Natural killer cell (primary cell): ENCODE results near the gene LRRC1. TPM values are rescaled to one million over a fixed set of nuclear protein-coding genes. Genes with fewer than 3 reads are reported as not detected.

Experiments used
- ATAC-seq, 3 donors: fragments of 150-1000 bp in 2 of 3; fragments of 200-7000 bp in 1 of 3; cut with Tn5 transposase; 1 replicate in 1 of 3; 2 replicates in 2 of 3; pipeline ENCODE4 v1.10.0; 2021; ENCODE audit warnings: mild to moderate bottlenecking in 2 of 3, moderate library complexity in 2 of 3
- DNase-seq, 2 donors: peaks; one replicate each; pipeline versions ENCODE4 v3.0.0 to v3.0.0-alpha.2; 2013 to 2021; ENCODE audit warnings: mixed read lengths in 1 of 2
- H3K27ac ChIP-seq: one replicate; pipeline ENCODE4 v1.5.1; 2013; ENCODE audit warnings: mild to moderate bottlenecking, low read length
- H3K27me3 ChIP-seq: one replicate; pipeline ENCODE4 v1.6.1; 2013; ENCODE audit warnings: low read length; ENCODE audit not compliant: control insufficient read depth, insufficient read depth
- H3K36me3 ChIP-seq: one replicate; pipeline ENCODE4 v1.6.1; 2013; ENCODE audit warnings: low read length; ENCODE audit not compliant: control insufficient read depth, insufficient read depth
- H3K4me1 ChIP-seq: one replicate; pipeline ENCODE4 v1.6.1; 2013; ENCODE audit warnings: low read length; ENCODE audit not compliant: control insufficient read depth, insufficient read depth
- H3K4me3 ChIP-seq: one replicate; pipeline ENCODE4 v1.5.1; 2013; ENCODE audit warnings: low read length
- H3K9me3 ChIP-seq: one replicate; pipeline ENCODE4 v1.6.1; 2013; ENCODE audit warnings: low read length; ENCODE audit not compliant: control insufficient read depth, insufficient read depth
- H3K27ac Mint-ChIP-seq, 2 donors: one replicate each; pipeline ENCODE4 v1.8.0; 2022; ENCODE audit warnings: mild to moderate bottlenecking in 2 of 2, mixed read lengths in 2 of 2, moderate library complexity in 1 of 2
- H3K27me3 Mint-ChIP-seq, 2 donors: one replicate each; pipeline ENCODE4 v1.8.0; 2022; ENCODE audit warnings: low read depth in 2 of 2, mixed read lengths in 2 of 2
- H3K36me3 Mint-ChIP-seq: one replicate; pipeline ENCODE4 v1.8.0; 2022; ENCODE audit warnings: mixed read lengths
- H3K4me1 Mint-ChIP-seq, 2 donors: one replicate each; pipeline ENCODE4 v1.8.0; 2022; ENCODE audit warnings: mixed read lengths in 2 of 2
- H3K4me3 Mint-ChIP-seq: one replicate; pipeline ENCODE4 v1.8.0; 2022; ENCODE audit warnings: mild to moderate bottlenecking, moderate library complexity, mixed read lengths
- H3K9me3 Mint-ChIP-seq, 2 donors: one replicate each; pipeline ENCODE4 v1.8.0; 2022; ENCODE audit warnings: mixed read lengths in 2 of 2
- WGBS: methylation state at CpG from one replicate; pipeline ENCODE4 v1.1.7; 2013; ENCODE audit warnings: missing lambda C conversion rate; ENCODE audit not compliant: insufficient coverage; 5-methylcytosine and 5-hydroxymethylcytosine counted together
- intact Hi-C: fragments of 100-400 bp; cut with micrococcal nuclease; formaldehyde crosslinking; loops from one replicate; pipeline ENCODE4 v1.14.2; 2022
- total RNA-seq, 4 donors: library from RNA; stranded (reverse); fragments of 120-200 nt in 1 of 4; gene quantifications; one replicate each; pipeline versions ENCODE4 v1.2.3 to v1.2.4, GENCODE V29; 2013 to 2022
- TF ChIP-seq, protein P1 (sequence below): fragments of 200-600 bp; IDR thresholded peaks from one replicate; pipeline ENCODE4 v1.8.0; 2022; ENCODE audit warnings: antibody characterized with exemption

Gene LRRC1
- total RNA-seq, 3 donors from 2014 or later (not counting 1 experiment from before 2014, with no cell fraction given) = 2.0 to 5.6 (median 3.7) TPM

- ATAC-seq = no peak
- H3K27me3 Mint-ChIP-seq = no peaks in the 10 kb centered on the region
- TF ChIP-seq, protein P1, sequence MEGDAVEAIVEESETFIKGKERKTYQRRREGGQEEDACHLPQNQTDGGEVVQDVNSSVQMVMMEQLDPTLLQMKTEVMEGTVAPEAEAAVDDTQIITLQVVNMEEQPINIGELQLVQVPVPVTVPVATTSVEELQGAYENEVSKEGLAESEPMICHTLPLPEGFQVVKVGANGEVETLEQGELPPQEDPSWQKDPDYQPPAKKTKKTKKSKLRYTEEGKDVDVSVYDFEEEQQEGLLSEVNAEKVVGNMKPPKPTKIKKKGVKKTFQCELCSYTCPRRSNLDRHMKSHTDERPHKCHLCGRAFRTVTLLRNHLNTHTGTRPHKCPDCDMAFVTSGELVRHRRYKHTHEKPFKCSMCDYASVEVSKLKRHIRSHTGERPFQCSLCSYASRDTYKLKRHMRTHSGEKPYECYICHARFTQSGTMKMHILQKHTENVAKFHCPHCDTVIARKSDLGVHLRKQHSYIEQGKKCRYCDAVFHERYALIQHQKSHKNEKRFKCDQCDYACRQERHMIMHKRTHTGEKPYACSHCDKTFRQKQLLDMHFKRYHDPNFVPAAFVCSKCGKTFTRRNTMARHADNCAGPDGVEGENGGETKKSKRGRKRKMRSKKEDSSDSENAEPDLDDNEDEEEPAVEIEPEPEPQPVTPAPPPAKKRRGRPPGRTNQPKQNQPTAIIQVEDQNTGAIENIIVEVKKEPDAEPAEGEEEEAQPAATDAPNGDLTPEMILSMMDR = no peak
- no peaks in the 10 kb centered on the region for H3K27me3 ChIP-seq
- peaks cover 9% of the 10 kb centered on the region for H3K36me3 Mint-ChIP-seq
- H3K4me3 ChIP-seq = no peak overlapping the region
- H3K4me1 Mint-ChIP-seq = no peaks in the 10 kb centered on the region
- H3K27ac ChIP-seq = no peak overlapping the region
- DNase-seq = no peak
- H3K36me3 ChIP-seq = peaks cover 5% of the 10 kb centered on the region
- no peaks in the 10 kb centered on the region for H3K9me3 Mint-ChIP-seq
- no peaks in the 10 kb centered on the region for H3K9me3 ChIP-seq
- no peaks in the 10 kb centered on the region for H3K4me1 ChIP-seq
- WGBS = 80% methylated on average over 1 of the region's 3 CpGs
- H3K4me3 Mint-ChIP-seq = no peak overlapping the region
- intact Hi-C loops = no loop called here
- no peak overlapping the region for H3K27ac Mint-ChIP-seq
These were observed 129.5 kb downstream of the LRRC1 start for GRCh38 chr6:53924277-53924676.

GRCh38 chr6:53924821-53925422 is 130.1 kb downstream of the LRRC1 start:
- ATAC-seq (no peak), DNase-seq (no peak)
- no peak overlapping the region for H3K4me3 Mint-ChIP-seq
- 82% methylated on average over 4 of the region's 7 CpGs for WGBS
- no peak overlapping the region for H3K4me3 ChIP-seq
- TF ChIP-seq, protein P1 = no peak
- H3K27ac Mint-ChIP-seq = no peak overlapping the region
- intact Hi-C loops = no loop called here
- no peaks in the 10 kb centered on the region for H3K4me1 ChIP-seq
- no peaks in the 10 kb centered on the region for H3K9me3 Mint-ChIP-seq
- no peaks in the 10 kb centered on the region for H3K9me3 ChIP-seq
- H3K27me3 ChIP-seq = no peaks in the 10 kb centered on the region
- H3K27me3 Mint-ChIP-seq = no peaks in the 10 kb centered on the region
- peaks cover 5% of the 10 kb centered on the region for H3K36me3 ChIP-seq
- no peaks in the 10 kb centered on the region for H3K4me1 Mint-ChIP-seq
- no peak overlapping the region for H3K27ac ChIP-seq
- H3K36me3 Mint-ChIP-seq = peaks cover 9% of the 10 kb centered on the region

DNA sequence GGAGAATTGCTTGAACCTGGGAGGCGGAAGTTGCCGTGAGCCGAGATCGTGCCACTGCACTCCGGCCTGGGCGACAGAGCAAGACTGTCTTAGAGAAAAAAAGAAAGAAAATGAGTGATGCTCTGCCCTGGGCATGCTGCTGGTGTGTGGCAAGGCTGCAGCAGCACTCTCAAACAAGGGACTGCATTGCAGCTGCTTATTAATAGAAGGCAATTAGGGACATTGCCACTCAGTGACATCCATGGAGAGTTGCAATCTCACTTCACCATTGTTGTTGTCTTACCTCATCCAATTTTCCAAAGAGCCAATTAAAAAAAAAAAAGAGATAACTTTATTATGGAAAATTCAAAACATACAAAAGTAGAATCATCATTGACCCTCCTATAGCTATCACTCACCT is 131.1 kb downstream of the LRRC1 start:
- no peak overlapping the region for H3K27ac ChIP-seq
- TF ChIP-seq, protein P1 = no peak
- no peak overlapping the region for H3K4me3 ChIP-seq
- no peaks in the 10 kb centered on the region for H3K9me3 Mint-ChIP-seq
- DNase-seq = no peak
- 97% methylated on average over 6 of the region's 6 CpGs for WGBS
- no peaks in the 10 kb centered on the region for H3K27me3 ChIP-seq
- H3K4me1 Mint-ChIP-seq = no peaks in the 10 kb centered on the region
- no peaks in the 10 kb centered on the region for H3K9me3 ChIP-seq
- no peak for ATAC-seq
- H3K27ac Mint-ChIP-seq = no peak overlapping the region
- H3K27me3 Mint-ChIP-seq = no peaks in the 10 kb centered on the region
- H3K36me3 Mint-ChIP-seq = peaks cover 9% of the 10 kb centered on the region
- H3K4me1 ChIP-seq = no peaks in the 10 kb centered on the region
- intact Hi-C loops = no loop called here
- H3K36me3 ChIP-seq = peaks cover 5% of the 10 kb centered on the region
- H3K4me3 Mint-ChIP-seq = no peak overlapping the region

GRCh38 chr6:53926505-53926904 is 131.7 kb downstream of the LRRC1 start:
- no peaks in the 10 kb centered on the region for H3K9me3 Mint-ChIP-seq
- no peak for ATAC-seq
- no peaks in the 10 kb centered on the region for H3K4me1 Mint-ChIP-seq
- H3K4me3 Mint-ChIP-seq = no peak overlapping the region
- no peak overlapping the region for H3K27ac Mint-ChIP-seq
- TF ChIP-seq, protein P1 = no peak
- Histone ChIP-seq H3K27me3 (no peaks in the 10 kb centered on the region), H3K4me1 (no peaks in the 10 kb centered on the region), H3K36me3 (peaks cover 5% of the 10 kb centered on the region), H3K9me3 (no peaks in the 10 kb centered on the region), H3K4me3 (no peak overlapping the region), H3K27ac (no peak overlapping the region)
- WGBS = 85% methylated on average over 2 of the region's 2 CpGs
- H3K27me3 Mint-ChIP-seq = no peaks in the 10 kb centered on the region
- DNase-seq = no peak
- intact Hi-C loops = no loop called here
- peaks cover 3% of the 10 kb centered on the region for H3K36me3 Mint-ChIP-seq
